Activated T-helper 1 cell treated with anti-CD3 and anti-CD28 coated beads, Interleukin-12 subunit alpha, Interleukin-12 subunit beta, Interleukin-2, Interleukin-4 antibody, amounts not matched to agents 30 ng/mL and 10 ng/mL and 1 ng/mL, durations not matched to agents 14 hours and 24 hours and 36 hours (primary cell): ENCODE measurements around the gene ASPSCR1. TPM values are rescaled to one million over a fixed set of nuclear protein-coding genes. Genes with fewer than 3 reads are reported as not detected.
"Not testable (repeated sequence)": the region's sequence is repeated elsewhere in the genome, so short reads cannot be mapped to it uniquely, and the experiment has no call there.

Experiments used
- DNase-seq: peaks from one replicate; pipeline ENCODE4 v3.0.0; 2021; ENCODE audit warnings: low spot score
- H3K27ac Mint-ChIP-seq: one replicate; pipeline ENCODE4 v1.8.0; 2021; ENCODE audit warnings: mild to moderate bottlenecking, mixed read lengths
- H3K27me3 Mint-ChIP-seq: one replicate; pipeline ENCODE4 v1.8.0; 2022; ENCODE audit warnings: mild to moderate bottlenecking, moderate library complexity, mixed read lengths; ENCODE audit not compliant: insufficient read depth
- H3K36me3 Mint-ChIP-seq: one replicate; pipeline ENCODE4 v1.8.0; 2021; ENCODE audit warnings: low read depth, mixed read lengths
- H3K4me1 Mint-ChIP-seq: one replicate; pipeline ENCODE4 v1.8.0; 2021; ENCODE audit warnings: low read depth, mixed read lengths
- H3K4me3 Mint-ChIP-seq: one replicate; pipeline ENCODE4 v1.8.0; 2021; ENCODE audit warnings: mild to moderate bottlenecking, moderate library complexity, mixed read lengths
- H3K9me3 Mint-ChIP-seq: one replicate; pipeline ENCODE4 v1.8.0; 2021; ENCODE audit warnings: mixed read lengths
- intact Hi-C: fragments of 100-400 bp; cut with micrococcal nuclease; formaldehyde crosslinking; loops from one replicate; pipeline ENCODE4 v1.15.1; 2024
- total RNA-seq: library from RNA; stranded (reverse); gene quantifications from 2 replicates; pipeline ENCODE4 v1.2.3, GENCODE V29; 2022

The ASPSCR1 gene
- total RNA-seq, 1 donor from 2014 or later: 33.8 TPM

- no peaks in the 10 kb centered on the region for H3K27me3 Mint-ChIP-seq
- intact Hi-C loops: loop anchor here (1.0 to 2.0 kb wide), 2 partner anchors 9 to 55 kb away; partner anchors contain the start of genes ASPSCR1 and LRRC45
- no peak overlapping the region for H3K27ac Mint-ChIP-seq
- DNase-seq: peak; percentile 38
- no peaks in the 10 kb centered on the region for H3K9me3 Mint-ChIP-seq
- peak overlapping the region; percentile 66 for H3K4me3 Mint-ChIP-seq
- H3K36me3 Mint-ChIP-seq: peaks cover 13% of the 10 kb centered on the region
- H3K4me1 Mint-ChIP-seq: peaks cover 10% of the 10 kb centered on the region
Observed at GRCh38 chr17:82031885-82032627, 54.6 kb downstream of the ASPSCR1 start.

DNA sequence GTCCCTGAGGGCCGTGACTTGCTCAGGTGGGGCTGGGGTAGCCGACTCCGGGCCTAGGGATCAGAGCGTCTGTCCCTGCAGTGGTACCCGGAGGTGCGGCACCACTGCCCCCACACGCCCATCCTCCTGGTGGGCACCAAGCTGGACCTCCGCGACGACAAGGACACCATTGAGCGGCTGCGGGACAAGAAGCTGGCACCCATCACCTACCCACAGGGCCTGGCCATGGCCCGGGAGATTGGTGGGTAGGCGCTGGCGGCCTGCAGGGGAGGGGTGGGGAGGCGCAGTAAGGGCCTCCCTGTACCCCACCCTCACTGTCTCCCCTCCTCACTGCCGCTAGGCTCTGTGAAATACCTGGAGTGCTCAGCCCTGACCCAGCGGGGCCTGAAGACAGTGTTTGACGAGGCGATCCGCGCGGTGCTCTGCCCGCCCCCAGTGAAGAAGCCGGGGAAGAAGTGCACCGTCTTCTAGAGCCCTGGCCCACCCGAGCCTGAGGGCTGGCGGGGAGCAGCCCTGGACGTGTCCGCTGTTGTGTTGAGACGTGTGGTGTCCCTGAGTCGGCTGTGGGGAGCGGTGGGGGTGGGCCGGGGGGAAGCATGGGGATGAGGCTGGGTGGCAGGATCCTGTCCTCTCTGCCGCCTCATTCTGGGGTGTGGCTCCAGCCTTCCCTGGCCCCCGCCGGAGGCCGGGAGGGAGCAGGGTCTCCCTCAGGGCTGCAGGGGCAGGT is 56.1 kb downstream of the ASPSCR1 start:
- DNase-seq: no peak
- no peaks in the 10 kb centered on the region for H3K27me3 Mint-ChIP-seq
- H3K4me1 Mint-ChIP-seq: peaks cover 17% of the 10 kb centered on the region
- H3K9me3 Mint-ChIP-seq: no peaks in the 10 kb centered on the region
- H3K36me3 Mint-ChIP-seq: peaks cover 13% of the 10 kb centered on the region
- H3K4me3 Mint-ChIP-seq: peak overlapping the region; percentile 66
- no peak overlapping the region for H3K27ac Mint-ChIP-seq
- intact Hi-C loops: no loop called here

DNA sequence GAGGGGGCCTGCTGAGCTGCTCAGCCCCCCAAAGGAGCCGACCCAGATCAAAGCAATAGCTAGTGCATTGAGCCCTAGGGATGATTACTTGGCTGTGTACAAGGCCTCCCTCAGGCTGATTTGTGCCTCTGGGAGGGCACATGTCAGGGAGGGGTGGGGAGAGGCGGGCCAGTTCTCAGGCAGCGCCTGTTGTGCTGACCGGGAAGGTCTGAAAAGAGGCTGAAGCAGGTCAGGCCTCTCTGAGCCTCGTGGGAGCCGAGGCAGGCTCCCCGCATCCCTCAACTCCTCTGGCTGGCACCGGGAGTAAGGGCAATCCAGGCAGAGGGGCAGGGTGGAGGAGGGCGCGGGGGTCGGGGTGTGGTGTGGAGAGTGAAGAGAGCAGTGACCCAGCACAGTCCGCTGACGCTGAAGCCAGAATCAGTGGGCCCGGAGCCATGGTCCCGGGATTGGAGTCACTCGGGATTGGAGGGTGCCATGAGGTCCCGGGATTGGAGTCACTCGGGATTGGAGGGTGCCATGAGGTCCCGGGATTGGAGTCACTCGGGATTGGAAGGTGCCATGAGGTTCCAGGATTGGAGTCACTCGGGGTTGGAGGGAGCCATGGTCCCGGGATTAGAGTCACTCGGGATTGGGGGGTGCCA is 57.1 kb downstream of the ASPSCR1 start:
- Mint-ChIP-seq H3K4me3 (peak overlapping the region; percentile 77), H3K27ac (no peak overlapping the region), H3K27me3 (no peaks in the 10 kb centered on the region), H3K4me1 (peaks cover 24% of the 10 kb centered on the region), H3K9me3 (no peaks in the 10 kb centered on the region), H3K36me3 (peaks cover 13% of the 10 kb centered on the region)
- intact Hi-C loops: loop anchor here (5.0 kb wide), 1 partner anchor 162 kb away; the partner anchor contains the start of gene ARHGDIA
- no peak for DNase-seq

GRCh38 chr17:82035488-82035887 is 58.1 kb downstream of the ASPSCR1 start:
- H3K27ac Mint-ChIP-seq: peak overlapping the region; percentile 2
- intact Hi-C loops: loop anchor here (5.0 kb wide), 1 partner anchor 163 kb away; the partner anchor contains the start of gene ARHGDIA
- H3K4me1 Mint-ChIP-seq: peaks cover 24% of the 10 kb centered on the region

GRCh38 chr17:82035956-82036633 is 58.7 kb downstream of the ASPSCR1 start:
- Mint-ChIP-seq H3K27ac (no peak overlapping the region), H3K9me3 (no peaks in the 10 kb centered on the region), H3K27me3 (peaks cover 2% of the 10 kb centered on the region), H3K36me3 (peaks cover 11% of the 10 kb centered on the region), H3K4me1 (peaks cover 24% of the 10 kb centered on the region), H3K4me3 (peak overlapping the region; percentile 77)
- DNase-seq: no peak
- intact Hi-C loops: loop anchor here (5.0 kb wide), 1 partner anchor 164 kb away; the partner anchor contains the start of gene ARHGDIA

More at GRCh38 chr17:82035488-82035887, 58.1 kb downstream of the ASPSCR1 start:
- H3K9me3 Mint-ChIP-seq: no peaks in the 10 kb centered on the region
- peak overlapping the region; percentile 77 for H3K4me3 Mint-ChIP-seq
- peaks cover 2% of the 10 kb centered on the region for H3K27me3 Mint-ChIP-seq
- peaks cover 11% of the 10 kb centered on the region for H3K36me3 Mint-ChIP-seq
- DNase-seq: no peak

GRCh38 chr17:82036634-82037091 is 59.2 kb downstream of the ASPSCR1 start:
- intact Hi-C loops: loop anchor here (1.0 to 5.0 kb wide), 5 partner anchors 13 to 382 kb away; partner anchors contain the start of genes ARHGDIA, FASN, GPS1 and HEXD
- Mint-ChIP-seq H3K4me1 (peaks cover 24% of the 10 kb centered on the region), H3K9me3 (no peaks in the 10 kb centered on the region), H3K27me3 (peaks cover 2% of the 10 kb centered on the region), H3K4me3 (peak overlapping the region; percentile 77), H3K27ac (peak overlapping the region; percentile 67), H3K36me3 (peaks cover 11% of the 10 kb centered on the region)
- DNase-seq: no peak

DNA sequence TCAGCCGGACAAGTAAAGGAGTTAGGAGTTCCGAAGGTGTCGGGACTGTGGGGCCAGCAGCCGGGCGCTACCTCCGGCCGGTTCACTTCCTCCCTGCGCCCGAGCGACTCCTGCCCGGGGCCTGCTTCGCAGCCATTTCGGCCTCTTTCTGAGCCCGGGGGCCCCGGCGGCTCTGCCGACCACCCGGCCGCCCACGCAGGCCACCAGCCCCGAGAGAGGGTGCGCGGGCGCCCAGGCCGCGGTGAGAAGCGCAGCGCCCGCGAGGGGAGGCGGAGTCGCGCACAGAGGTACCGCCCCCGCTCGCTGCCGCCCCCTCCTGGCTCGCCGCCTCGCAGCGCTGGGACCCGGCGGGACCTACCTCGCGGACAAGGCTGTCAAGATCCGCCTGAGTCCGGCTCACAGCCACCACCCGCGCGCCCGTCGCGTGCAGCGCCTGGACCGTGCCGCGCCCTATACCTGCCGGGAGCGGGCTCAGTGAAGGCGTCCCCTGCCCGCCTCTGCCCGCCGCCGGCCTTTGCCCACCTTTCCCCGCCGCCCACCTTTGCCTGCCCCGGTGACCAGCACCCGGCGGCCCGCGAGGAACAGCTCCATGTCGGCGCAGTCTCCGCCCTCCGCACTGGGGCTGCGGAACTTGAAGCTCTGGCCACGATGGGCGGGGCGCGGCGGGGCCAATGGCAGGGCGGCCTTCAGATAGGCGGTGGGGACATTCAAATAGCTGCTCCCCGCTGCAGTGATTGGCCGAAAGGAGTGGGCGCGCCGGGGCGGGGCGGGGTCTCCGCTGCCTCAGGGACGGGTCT is 59.9 kb downstream of the ASPSCR1 start, which contains the start of gene DCXR:
TSS of gene DCXR (minus strand) at position 606 of the 797 bp plus-strand sequence. CDS start at position 591, 15 bp downstream.
- peaks cover 2% of the 10 kb centered on the region for H3K27me3 Mint-ChIP-seq
- peak; percentile 98 for DNase-seq
- H3K27ac Mint-ChIP-seq: peak within 1 kb of the TSS; percentile 93
- peaks cover 11% of the 10 kb centered on the region for H3K36me3 Mint-ChIP-seq
- peaks cover 24% of the 10 kb centered on the region for H3K4me1 Mint-ChIP-seq
- intact Hi-C loops: loop anchor here (1.0 to 5.0 kb wide), 5 partner anchors 14 to 381 kb away; partner anchors contain the start of genes ARHGDIA, FASN, GPS1 and HEXD
- peak within 1 kb of the TSS; percentile 85 for H3K4me3 Mint-ChIP-seq
- H3K9me3 Mint-ChIP-seq: no peaks in the 10 kb centered on the region

GRCh38 chr17:82037889-82038195 is 60.4 kb downstream of the ASPSCR1 start:
- intact Hi-C loops: loop anchor here (1.0 to 5.0 kb wide), 5 partner anchors 13 to 380 kb away; partner anchors contain the start of genes ARHGDIA, FASN, GPS1 and HEXD
- Mint-ChIP-seq H3K9me3 (no peaks in the 10 kb centered on the region), H3K27me3 (peaks cover 2% of the 10 kb centered on the region), H3K4me1 (peaks cover 24% of the 10 kb centered on the region), H3K4me3 (peak overlapping the region; percentile 85), H3K36me3 (peaks cover 11% of the 10 kb centered on the region), H3K27ac (peak overlapping the region; percentile 93)
- no peak for DNase-seq

DNA sequence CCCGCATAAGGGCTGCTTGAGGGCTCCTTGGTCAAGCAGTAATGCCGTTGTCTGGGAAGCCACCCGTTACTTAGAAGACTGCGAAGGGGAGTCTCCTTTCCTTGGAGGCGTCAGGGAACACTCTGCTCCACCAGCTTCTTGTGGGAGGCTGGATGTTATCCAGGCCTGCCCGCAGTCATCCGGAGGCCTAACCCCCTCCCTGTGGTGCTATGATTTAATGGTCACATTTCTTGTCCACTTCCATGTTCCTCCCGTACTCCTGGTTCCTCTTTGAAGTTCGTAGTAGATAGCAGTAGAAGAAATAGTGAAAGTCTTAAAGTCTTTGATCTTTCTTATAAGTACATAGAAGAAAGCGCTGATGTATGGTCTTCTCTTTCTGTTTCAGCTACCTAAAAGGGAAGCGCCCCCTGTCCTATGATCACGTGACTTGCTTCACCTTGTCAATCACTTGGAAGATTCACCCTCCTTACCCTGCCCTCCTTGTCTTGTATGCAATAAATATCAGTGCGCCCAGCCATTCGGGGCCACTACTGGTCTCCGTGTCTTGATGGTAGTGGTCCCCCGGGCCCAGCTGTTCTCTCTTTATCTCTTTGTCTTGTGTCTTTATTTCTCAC is 61.5 kb downstream of the ASPSCR1 start:
- Mint-ChIP-seq H3K36me3 (peaks cover 11% of the 10 kb centered on the region), H3K4me3 (peak overlapping the region; percentile 49), H3K4me1 (peaks cover 24% of the 10 kb centered on the region), H3K27ac (peak overlapping the region; percentile 41)
- DNase-seq, H3K27me3 Mint-ChIP-seq, H3K9me3 Mint-ChIP-seq: not testable (repeated sequence)
- intact Hi-C loops: loop anchor here (5.0 kb wide), 1 partner anchor 167 kb away; the partner anchor contains the start of gene ARHGDIA

DNA sequence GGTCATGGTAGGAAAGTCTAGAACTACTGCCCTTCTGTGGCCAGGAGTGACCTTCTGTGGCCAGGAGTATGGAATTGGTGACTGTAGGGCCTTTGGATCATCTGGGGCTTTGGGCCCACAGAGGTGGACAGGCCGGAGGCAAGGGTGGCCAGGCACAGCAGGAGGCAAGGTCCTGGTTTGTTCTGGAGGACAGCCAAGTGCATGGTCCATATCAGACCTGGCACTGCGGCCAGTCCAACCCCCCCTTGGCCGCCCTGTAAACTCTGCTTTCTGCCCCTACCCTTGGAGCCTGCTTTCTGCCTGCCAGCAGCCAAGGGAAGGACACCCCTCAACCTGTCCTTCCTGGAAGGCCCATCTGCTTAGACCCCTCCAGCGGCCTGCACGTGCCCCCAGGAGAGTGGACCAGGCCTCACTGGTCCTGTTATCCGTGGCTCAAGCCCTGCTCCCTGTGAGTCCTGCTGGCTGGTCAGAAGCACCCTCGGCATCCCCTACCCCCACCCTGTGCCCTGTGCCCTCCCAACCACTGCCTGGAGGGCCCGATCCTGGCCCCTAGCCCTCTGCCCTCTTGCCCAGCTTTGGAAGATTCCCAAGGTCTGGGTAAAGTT is 62.4 kb downstream of the ASPSCR1 start:
- peaks cover 2% of the 10 kb centered on the region for H3K27me3 Mint-ChIP-seq
- peaks cover 24% of the 10 kb centered on the region for H3K4me1 Mint-ChIP-seq
- H3K36me3 Mint-ChIP-seq: peaks cover 10% of the 10 kb centered on the region
- intact Hi-C loops: loop anchor here (5.0 kb wide), 1 partner anchor 167 kb away; the partner anchor contains the start of gene ARHGDIA
- no peaks in the 10 kb centered on the region for H3K9me3 Mint-ChIP-seq
- H3K4me3 Mint-ChIP-seq: no peak overlapping the region
- no peak overlapping the region for H3K27ac Mint-ChIP-seq
- DNase-seq: no peak
